NB4 (cell line): ENCODE data around the gene FNDC8.
"Not testable (repeated sequence)": the region's sequence is repeated elsewhere in the genome, so short reads cannot be mapped to it uniquely, and the experiment has no call there.

Source experiments
- DNase-seq: peaks from one replicate; pipeline ENCODE4 v3.0.0; 2010; ENCODE audit warnings: low read depth
- H3K4me3 ChIP-seq: one replicate; pipeline ENCODE4 v1.5.1; 2011; ENCODE audit warnings: mild to moderate bottlenecking, low read depth, low read length, moderate library complexity
- MYC ChIP-seq: IDR thresholded peaks from 2 replicates; pipeline ENCODE4 v1.6.1; 2011; ENCODE audit warnings: low read depth, low read length
- POLR2A ChIP-seq: IDR thresholded peaks from 2 replicates; pipeline ENCODE4 v1.6.1; 2011; ENCODE audit warnings: mild to moderate bottlenecking; ENCODE audit not compliant: insufficient read length; ENCODE audit errors: extremely low read depth
- TF ChIP-seq, protein P1 (sequence below): IDR thresholded peaks from 2 replicates; pipeline ENCODE4 v1.6.1; 2011; ENCODE audit warnings: low read depth, low read length
- TF ChIP-seq, protein P2 (sequence below): IDR thresholded peaks from one replicate; pipeline ENCODE4 v1.5.1; 2012; ENCODE audit warnings: low read depth, low read length

Gene FNDC8

DNA sequence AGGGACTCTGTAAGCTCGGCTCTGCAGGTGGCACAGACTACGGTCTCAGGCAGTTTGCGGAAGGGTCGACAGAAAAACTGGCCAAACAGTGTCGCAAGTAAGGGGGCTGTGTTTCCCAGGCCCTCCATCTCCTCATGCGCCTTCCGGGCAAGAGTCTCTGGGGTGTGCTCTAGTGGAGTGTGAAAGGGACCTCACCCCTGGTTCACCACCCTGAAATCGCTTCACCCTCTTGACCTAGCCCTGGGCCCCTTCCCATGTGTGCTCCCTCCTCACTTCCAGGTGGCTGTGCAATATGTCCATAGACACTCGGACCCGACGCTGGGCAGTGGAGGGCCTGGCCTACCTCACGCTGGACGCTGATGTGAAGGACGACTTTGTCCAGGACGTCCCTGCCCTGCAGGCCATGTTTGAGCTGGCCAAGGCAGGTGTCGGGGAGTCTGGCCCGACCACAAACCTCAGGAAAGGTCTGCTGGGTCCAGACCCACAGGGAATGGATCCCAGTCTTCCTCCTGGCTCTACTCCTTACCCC lies 48.5 kb downstream of the FNDC8 start:
- TF ChIP-seq, protein P1, sequence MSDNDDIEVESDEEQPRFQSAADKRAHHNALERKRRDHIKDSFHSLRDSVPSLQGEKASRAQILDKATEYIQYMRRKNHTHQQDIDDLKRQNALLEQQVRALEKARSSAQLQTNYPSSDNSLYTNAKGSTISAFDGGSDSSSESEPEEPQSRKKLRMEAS: no peak
- no peak for TF ChIP-seq POLR2A
- no peak for TF ChIP-seq MYC
- TF ChIP-seq, protein P2, sequence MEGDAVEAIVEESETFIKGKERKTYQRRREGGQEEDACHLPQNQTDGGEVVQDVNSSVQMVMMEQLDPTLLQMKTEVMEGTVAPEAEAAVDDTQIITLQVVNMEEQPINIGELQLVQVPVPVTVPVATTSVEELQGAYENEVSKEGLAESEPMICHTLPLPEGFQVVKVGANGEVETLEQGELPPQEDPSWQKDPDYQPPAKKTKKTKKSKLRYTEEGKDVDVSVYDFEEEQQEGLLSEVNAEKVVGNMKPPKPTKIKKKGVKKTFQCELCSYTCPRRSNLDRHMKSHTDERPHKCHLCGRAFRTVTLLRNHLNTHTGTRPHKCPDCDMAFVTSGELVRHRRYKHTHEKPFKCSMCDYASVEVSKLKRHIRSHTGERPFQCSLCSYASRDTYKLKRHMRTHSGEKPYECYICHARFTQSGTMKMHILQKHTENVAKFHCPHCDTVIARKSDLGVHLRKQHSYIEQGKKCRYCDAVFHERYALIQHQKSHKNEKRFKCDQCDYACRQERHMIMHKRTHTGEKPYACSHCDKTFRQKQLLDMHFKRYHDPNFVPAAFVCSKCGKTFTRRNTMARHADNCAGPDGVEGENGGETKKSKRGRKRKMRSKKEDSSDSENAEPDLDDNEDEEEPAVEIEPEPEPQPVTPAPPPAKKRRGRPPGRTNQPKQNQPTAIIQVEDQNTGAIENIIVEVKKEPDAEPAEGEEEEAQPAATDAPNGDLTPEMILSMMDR: no peak
- no peak overlapping the region for H3K4me3 ChIP-seq
- no peak for DNase-seq

DNA sequence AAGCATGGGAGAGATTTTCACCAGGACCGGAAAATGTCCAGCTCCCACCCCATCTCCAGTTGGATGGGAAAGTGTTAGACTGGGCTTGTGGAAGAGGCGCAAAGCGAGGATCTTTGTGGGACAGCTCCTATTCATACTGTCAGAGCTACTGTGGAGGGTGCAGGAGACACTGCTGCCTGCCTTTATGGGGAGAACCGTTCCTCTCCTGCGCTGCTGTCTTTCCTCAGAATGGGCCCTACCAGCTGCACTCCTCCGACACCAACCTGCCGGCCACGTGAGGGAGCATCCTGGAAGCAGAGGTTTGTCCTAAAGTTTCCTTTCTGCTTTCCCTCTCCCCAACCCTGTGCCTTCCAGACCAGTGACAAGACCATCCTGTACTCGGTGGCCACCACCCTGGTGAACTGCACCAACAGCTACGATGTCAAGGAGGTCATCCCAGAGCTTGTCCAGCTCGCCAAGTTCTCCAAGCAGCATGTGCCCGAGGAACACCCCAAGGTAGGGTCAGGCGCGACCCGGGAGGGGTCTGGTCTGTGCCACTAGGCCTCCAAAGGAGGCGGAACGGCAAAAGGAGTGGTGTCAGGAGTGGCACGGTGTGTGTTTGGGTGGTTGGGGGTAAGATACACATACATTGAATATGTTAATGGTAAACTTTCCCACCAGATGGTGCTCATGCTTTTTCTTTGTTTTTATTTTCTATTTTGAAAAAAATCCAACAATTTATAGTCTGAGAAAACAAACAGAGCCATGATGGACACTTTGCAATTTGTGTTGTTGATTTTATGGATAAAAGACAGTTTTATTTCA lies 49.8 kb downstream of the FNDC8 start:
- TF ChIP-seq, protein P1: no peak
- TF ChIP-seq MYC (no peak), POLR2A (no peak)
- TF ChIP-seq, protein P2: no peak
- DNase-seq: peak; percentile 23
- no peak overlapping the region for H3K4me3 ChIP-seq

DNA sequence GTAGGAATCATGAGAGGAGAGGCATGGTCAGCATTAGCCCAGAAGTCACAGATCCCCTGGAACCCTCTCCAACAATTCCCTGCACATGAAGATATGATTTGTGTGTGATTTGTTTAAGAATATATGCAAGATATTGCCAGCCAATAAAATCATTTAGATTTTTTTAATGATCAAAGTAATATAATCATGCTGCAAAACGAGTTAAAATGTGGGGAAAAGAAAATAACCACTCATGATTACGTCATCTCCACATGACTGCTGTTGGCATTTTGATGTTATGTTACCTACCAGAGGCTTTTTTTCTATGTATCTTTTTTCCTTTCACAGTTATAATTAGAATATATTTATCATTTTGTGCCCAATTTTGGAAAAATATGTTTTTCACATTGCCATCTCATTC lies 50.4 kb downstream of the FNDC8 start:
- H3K4me3 ChIP-seq: no peak overlapping the region
- no peak for DNase-seq
- TF ChIP-seq, protein P2: no peak
- TF ChIP-seq, protein P1: no peak
- TF ChIP-seq MYC: no peak
- no peak for TF ChIP-seq POLR2A

DNA sequence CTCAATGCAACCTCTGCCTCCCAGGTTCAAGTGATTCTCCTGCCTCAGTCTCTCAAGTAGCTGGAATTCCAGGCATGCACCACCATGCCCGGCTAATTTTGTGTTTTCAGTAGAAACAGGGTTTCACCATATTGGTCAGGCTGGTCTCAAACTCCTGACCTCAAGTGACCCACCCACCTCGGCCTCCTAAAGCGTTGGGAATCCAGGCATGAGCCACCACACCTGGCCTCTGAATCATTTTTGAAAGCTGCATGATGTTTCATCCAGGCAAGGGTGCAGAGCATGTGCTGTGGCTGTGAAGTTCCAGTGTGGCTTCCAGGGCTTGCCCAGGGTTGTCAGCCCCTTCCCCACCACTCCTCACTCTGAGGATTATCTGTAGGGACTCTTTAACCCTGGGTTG lies 50.9 kb downstream of the FNDC8 start:
- H3K4me3 ChIP-seq, DNase-seq: not testable (repeated sequence)

DNA sequence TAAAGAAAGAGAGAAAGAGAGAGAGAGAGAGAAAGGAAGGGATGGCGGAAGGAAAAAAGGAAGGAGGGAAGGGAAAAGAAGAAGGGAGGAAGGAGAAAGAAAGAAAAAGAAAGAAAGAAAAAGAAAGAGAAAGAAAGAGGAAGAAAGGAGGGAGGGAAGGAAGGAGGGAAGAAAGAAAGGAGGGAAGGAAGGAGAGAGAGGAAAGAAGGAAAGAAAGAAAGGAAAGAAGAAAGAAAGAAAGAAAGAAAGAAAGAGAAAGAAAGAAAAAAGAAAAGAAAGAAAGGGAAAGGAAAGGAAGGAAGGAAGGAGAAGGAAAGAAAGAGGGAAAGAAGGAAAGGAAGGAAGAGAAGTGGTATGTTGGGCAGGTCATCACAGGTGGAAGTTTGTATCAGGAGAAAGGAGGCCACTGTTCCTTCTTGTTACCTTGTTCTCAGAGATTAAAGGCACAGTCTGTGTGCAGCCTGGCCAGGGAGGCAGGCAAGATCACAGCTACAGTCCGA lies 53.5 kb downstream of the FNDC8 start:
- no peak overlapping the region for H3K4me3 ChIP-seq
- no peak for DNase-seq
- TF ChIP-seq POLR2A (no peak), MYC (no peak)
- TF ChIP-seq, protein P1: no peak
- TF ChIP-seq, protein P2: no peak

DNA sequence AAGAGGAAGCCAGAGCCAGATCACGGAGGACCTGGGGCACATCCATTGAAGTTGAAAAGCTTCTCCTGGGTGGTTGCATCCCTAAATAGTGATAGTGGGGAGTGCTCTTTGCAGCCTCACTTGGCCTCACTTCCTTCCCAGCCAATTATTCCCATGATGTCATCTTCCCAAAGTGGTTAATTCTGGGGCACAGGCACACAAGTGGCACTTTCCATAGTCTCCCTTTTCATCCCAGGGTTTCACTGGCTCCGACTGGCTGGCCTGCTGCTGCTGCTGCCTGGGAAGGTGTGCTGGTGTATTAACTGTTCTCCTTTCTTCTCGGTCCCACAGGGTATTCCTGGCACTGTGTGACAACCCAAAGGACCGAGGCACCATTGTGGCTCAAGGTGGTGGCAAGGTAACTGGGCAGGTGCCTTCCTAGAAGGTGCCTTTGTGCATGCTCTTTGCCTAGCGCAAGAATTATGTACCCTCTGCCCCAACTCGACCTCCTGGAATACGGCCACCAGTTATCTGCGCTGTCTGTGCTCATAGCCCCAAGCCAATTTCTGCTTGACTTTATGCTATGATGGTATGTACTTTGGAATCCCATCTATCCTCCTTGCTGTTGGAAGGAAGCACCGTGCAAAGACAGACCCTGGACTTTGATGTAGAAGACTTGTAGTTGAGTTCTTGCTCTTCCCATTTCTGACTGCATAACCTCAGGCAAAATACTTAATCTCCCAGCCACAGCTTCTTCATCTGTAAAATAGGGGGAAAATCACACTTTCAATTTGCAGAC lies 54.4 kb downstream of the FNDC8 start:
- no peak for DNase-seq
- TF ChIP-seq POLR2A (no peak), MYC (no peak)
- TF ChIP-seq, protein P1: no peak
- TF ChIP-seq, protein P2: no peak
- no peak overlapping the region for H3K4me3 ChIP-seq
